GM18867 (cell line): Measurements from ENCODE around the gene SNTB2.

Experiments used
- ATAC-seq: cut with Tn5 transposase; IDR thresholded peaks from one replicate; pipeline ENCODE4 v1.9.1; 2021; ENCODE audit warnings: mild to moderate bottlenecking, moderate library complexity; ENCODE audit not compliant: unreplicated experiment

Gene SNTB2

DNA sequence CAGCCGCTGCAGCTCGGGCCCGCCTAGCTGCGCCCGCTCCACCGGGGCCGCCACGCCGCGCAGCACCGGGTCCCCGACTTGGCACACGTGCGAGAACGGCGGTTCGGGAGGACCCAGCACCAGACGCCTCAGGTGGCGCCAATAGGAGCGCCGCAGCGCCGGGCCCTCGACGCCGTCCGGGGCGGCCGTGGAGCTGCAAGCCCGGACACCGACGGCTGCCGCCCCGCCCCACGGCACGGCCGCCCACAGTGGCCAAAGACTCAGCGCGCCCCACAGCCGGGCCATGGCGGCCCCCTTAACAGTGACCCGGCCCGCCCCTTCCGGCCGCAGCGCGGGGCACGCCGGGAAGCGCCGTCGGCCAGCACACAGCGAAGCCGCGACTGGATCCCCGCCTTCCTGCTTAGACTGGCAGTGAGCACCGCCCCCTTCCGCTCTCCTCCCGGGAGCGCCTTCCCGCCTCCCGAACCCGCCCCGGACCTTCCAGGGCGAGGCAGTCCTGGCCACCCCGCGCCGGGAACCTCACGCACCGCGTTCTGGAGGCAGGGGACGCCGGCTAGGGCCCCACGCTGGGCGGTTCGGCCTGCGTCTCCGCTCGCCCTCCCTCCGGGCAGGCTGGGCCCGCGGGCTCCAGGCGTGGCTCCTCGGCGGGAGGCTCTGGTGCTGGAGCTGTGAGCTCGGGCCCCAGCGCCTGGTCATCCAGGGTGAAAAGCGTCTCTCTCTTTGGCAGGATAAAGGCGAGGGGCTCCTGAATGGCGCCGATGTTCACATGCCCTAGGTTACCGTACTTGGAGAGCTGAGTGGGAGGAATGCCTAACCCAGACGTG, 143.5 kb downstream of the SNTB2 start, which contains the start of gene PDF:
PDF (minus strand) TSS at position 303 of the 824 bp plus-strand sequence; CDS start at position 285, 18 bp downstream.
- peak; percentile 90 for ATAC-seq

DNA sequence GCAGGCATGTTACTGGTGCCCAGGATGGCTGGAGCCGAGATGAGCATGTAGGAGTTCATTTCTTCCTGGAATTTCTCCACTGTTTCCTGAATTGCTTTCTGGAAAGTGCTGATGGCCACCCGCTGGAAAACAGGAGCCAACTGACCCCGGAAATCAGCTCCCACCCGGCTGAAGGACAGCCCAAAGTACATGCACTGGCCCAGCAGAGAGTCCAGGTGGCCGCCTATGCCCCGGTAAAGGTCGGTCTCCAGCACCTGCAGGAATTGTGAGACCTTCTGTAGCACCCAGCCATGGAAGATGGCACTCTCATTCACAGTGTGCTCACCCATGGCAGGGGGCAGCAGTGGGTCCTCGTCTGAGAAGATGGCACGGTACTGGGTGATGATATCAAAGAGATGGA, 147.7 kb downstream of the SNTB2 start:
- no peak for ATAC-seq

DNA sequence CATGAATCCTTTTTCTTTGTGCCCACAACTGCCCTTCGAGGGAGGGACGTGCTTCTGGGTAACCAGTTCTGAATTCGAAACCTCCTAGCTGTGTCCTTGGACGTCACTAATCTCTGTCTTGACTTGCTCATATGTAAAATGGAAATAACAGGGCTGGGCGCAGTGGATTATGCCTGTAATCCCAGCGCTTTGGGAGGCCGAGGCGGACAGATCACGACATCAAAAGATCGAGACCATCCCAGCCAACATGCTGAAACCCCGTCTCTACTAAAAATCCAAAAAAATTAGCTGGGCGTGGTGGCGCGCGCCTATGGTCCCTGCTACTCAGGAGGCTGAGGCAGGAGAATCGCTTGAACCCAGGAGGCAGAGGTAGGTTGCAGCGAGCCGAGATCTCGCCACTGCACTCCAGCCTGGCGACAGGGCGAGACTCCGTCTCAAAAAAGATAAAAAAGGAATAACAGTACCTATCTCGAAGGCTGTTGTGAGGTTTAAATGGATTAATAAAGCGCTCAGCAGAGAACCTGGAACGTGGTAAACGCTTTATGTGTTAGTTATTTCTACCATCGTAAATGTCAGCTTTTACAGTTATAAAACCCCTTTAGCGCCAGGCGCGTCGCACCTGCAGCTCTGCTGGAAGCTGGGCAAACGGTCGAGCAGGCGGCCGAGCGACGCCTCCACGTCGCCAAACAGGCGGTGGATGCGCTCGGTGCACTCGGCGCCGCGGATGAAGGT, 151.8 kb downstream of the SNTB2 start:
- ATAC-seq, result no peak

DNA sequence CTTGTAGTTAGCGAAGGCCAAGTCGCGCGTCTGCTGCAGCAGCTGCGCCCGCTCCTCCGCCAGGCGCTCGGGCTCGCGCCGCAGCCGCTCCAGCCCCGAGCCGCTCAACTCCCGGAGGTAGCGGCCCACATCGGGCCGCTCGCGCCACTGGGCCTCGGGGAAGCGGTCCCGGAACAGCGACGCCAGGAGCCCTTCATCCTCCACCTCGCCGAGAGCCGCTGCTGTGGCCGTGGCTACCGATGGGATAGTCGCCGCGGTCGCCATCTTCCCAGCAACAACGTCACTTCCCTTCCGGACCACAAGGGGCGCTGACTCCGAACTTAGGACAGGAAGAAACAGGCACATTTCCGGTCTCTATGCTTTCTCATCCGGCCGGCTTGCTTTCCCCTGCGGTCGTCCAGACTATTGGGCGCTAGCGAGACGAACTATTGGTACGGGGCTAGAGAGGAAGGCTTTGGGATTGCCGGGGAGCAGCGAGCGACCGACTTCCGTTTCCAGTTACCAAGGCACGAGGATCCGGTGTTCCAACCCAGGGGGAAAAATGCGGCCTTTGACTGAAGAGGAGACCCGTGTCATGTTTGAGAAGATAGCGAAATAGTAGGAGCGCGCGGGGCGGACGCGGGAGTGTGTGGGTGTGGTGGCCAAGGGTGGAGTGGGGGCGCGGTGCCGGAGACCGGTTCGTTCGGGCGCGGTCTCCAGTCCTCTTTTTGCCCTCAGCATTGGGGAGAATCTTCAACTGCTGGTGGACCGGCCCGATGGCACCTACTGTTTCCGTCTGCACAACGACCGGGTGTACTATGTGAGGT, 152.5 kb downstream of the SNTB2 start, which contains the start of the genes COG8 and NIP7:
COG8 (minus strand) TSS at position 276 of the 806 bp plus-strand sequence; CDS start at position 264, 12 bp downstream.
NIP7 (plus strand) TSS at position 484 of the 806 bp plus-strand sequence; CDS start at position 542, 58 bp downstream.
- ATAC-seq, result peak; percentile 89

DNA sequence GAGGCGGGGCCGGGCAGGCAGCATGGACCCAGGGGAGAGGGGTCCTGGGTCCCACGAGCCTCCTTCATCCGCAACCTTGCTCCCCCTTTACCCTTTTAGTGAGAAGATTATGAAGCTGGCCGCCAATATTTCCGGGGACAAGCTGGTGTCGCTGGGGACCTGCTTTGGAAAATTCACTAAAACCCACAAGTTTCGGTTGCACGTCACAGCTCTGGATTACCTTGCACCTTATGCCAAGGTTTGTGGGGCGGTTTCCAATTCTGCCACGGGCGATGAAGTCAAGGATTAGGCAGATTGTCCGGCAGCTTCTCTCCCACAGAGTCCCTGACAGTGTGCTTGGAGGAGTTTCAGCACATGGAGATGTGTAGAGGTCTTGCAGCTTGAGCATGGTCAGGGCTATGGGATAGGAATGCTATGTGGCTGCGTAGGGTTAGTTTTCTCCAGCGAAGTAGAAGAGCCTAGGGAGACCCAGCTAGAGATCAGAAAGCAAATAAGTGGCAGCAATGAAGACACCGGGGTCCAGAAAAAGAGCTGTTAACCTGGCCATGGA, 153.2 kb downstream of the SNTB2 start:
- ATAC-seq, result no peak

DNA sequence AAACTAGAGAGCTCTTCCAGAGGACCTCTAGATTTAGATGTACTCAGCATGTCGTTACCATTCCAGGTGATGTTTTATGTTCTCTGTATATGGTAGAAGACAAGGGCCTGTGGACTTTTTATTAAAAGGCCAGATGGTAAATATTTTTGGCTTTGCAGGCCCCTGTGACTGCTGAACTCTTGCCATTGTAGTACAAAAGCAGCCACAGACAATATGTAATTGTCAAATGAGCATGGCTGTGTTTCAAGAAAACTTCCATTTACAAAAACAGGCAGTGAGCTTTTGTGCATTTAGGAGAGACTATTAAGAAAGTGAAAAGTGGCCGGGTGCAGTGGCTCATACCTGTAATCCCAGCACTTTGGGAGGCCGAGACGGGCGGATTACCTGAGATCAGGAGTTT, 157.2 kb downstream of the SNTB2 start:
- no peak for ATAC-seq

DNA sequence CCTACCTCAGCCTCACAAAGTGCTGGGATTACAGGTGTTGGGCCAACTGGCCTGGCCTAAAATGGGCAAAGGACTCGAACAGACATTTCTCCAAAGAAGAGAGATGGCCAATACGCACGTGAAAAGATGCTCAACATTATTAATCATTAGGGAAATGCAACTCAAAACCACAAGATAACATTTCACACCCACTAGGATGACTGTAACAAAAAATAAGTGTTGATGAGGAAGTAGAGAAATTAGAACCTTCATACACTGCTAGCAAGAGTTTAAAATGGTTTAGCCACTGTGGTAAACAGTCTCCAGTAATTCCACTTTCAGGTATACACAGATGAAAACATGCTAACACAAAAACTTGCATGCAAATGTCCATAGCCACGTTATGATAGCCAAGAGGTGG, 159.0 kb downstream of the SNTB2 start:
- ATAC-seq, result peak; percentile 49

DNA sequence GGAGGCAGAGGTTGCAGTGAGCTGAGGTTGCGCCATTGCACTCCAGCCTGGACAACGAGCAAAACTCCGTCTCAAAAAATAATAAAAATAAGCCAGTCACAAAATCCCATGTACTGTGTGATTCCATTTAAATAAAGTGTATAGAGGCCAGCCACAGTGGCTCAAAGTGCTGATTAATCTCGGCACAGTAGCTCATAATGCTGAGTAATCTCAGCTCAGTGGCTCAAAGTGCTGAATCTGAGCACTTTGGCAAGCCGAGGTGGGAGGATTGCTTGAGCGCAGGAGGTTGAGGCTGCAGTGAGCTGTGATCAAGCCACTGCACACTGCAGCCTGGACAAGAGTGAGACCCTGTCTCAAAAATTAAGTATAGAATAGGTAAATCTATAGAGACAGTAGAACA, 159.7 kb downstream of the SNTB2 start:
- no peak for ATAC-seq

DNA sequence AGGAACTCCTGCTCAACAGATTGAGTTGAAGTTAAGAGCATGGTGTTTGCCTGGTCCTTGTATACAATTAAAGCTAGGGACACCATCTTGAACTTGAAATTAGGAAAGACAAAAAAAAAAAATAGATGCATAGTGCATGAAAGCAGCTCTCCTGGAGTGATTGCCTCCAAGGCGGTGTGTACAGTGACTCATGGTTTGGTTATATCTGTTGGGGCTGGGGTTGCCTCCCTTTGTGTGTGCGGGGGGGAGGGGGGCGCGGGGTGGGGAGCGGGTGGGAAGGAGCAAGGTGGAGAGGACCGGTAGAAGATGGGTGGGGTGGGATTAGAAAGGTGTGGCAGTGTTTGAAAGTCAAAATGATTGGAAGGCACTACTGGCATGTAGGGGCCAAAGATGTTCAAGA, 161.3 kb downstream of the SNTB2 start:
- no peak for ATAC-seq

DNA sequence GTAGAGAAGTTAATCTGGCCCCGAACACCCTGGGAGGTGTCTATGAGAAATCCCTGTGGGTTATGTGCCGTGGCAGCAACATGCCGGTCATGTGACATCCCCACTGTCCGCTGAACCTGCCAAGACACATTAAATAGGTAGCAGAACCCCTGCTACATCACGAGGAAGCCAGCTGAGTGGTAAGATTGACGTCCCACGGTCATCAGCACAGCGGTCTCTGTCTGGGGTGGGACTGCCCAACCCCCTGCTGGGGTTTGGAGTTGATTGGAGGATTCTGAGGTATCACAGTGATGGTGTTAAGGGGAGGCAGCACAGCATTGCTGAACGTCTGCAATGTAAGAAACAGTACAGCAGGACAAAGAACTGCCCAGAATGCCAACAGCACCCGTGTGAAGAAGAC, 162.6 kb downstream of the SNTB2 start:
- no peak for ATAC-seq

DNA sequence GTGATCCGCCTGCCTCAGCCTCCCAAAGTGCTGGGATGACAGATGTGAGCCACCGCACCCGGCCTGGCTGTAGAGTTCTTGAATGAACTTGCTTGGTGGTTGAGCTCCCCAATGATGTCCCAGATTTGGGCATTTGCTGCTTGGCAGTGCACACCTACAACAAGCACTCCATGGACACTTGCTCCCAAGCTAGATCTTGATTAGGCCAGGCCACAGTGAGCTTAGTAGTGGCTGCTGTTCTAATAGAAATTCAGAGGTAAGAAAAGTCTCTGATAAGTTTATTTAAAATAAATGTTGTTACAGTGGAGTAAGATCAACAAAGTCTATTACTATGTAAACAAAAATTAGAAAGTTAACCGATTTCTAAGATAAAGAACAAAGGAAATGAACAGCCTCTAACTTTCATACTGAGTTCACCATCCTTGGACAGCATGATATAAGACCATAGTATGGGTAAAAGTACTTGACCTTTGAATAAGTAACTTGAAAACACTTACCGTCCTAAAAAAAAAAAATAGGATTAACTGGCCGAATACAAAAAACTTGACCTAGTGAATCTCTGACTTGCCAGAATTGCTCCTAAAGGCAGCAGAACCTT, 163.7 kb downstream of the SNTB2 start:
- no peak for ATAC-seq

DNA sequence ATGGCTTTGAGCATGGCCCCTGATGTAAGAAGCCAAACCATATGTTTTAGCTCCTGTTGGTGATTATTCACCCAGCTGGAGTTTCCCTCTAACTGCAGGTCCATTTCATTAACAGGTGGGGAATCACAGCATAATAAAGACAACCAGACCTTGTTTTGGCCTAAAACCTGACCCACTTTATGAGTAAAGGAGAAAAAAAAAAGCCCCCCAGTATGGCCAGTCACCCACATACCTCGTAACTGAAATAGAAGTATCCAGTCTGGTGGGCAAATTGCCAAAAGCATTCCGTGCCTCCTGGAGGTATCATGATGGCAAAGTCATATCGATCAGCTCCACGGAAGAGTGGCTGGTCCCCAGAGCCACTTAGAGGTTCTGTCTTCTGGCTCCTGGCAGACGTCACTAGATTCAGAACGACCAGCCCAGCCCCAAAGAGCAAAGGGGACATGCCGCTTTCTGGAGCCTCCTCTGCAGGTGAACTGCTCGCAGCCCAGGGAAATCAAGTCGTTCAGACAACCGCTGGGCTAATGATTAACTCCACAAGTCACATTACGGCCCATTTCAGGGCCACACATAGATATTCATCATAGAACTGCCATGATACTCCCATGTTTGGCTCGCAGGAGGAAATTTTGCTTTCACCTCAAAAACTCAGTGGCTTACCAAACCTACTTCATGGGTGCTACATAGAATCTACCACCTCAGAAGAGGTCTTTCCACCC, 164.5 kb downstream of the SNTB2 start, which contains the start of gene TMED6:
TMED6 (minus strand) TSS at position 478 of the 719 bp plus-strand sequence; CDS start at position 445, 33 bp downstream.
- ATAC-seq, result no peak
